Coronary artery (tissue), 2 donors: ENCODE data around the gene YKT6.

Experiments used
- DNase-seq: peaks from one replicate; pipeline ENCODE4 v3.0.0-alpha.2; 2017; ENCODE audit warnings: low spot score
- H3K27ac ChIP-seq, 2 donors: fragments of 200-600 bp; sonication (generic); one replicate each; pipeline ENCODE4 v1.5.1; 2016 to 2019
- H3K4me3 ChIP-seq: fragments of 200-600 bp; sonication (generic); 2 replicates; pipeline ENCODE4 v1.5.1; 2016; ENCODE audit warnings: mild to moderate bottlenecking, moderate library complexity
- TF ChIP-seq, protein P1 (sequence below): fragments of 200-600 bp; sonication (generic); IDR thresholded peaks from one replicate; pipeline ENCODE4 v1.5.1; 2019; ENCODE audit warnings: antibody characterized with exemption

The YKT6 gene

DNA sequence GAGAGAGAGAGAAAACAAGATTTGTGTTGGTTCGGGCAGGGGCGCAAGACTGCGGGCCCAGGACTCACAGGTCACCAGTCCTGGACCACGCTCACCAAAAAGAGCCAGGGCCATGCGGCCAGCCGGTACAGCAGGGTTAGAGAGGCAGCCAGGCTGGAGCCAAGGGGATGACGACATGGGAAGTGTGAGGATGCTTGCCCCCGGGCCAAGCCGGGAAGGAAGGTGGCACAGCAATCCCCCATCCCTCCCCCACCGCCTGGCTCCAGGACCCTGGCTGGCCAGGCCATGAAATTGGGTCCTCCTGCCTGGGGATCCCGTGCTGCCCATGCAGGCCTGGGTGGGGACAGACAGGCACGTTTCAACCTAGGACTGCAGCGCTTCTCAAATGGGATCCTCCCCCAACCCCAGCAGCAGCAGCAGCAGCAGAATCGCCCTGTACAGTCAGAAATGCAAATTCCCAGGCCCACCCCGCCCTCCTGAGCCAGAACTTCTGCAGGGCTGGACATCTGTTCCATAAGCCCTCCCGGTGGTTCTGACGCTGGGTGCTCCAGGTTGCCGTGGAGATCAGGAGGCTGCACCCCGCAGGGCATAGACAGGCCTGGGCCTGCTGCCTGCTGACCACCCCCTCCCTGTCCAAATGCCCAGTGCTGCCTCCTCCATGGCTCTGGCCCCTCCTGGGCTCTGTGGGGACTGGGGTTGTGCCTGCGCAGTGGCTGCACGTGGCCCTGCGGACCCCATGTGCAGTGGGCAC, 35.0 kb downstream of the YKT6 start:
- H3K27ac ChIP-seq, result no peak overlapping the region
- H3K4me3 ChIP-seq, result no peak overlapping the region
- TF ChIP-seq, protein P1, sequence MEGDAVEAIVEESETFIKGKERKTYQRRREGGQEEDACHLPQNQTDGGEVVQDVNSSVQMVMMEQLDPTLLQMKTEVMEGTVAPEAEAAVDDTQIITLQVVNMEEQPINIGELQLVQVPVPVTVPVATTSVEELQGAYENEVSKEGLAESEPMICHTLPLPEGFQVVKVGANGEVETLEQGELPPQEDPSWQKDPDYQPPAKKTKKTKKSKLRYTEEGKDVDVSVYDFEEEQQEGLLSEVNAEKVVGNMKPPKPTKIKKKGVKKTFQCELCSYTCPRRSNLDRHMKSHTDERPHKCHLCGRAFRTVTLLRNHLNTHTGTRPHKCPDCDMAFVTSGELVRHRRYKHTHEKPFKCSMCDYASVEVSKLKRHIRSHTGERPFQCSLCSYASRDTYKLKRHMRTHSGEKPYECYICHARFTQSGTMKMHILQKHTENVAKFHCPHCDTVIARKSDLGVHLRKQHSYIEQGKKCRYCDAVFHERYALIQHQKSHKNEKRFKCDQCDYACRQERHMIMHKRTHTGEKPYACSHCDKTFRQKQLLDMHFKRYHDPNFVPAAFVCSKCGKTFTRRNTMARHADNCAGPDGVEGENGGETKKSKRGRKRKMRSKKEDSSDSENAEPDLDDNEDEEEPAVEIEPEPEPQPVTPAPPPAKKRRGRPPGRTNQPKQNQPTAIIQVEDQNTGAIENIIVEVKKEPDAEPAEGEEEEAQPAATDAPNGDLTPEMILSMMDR, result no peak
- no peak for DNase-seq

DNA sequence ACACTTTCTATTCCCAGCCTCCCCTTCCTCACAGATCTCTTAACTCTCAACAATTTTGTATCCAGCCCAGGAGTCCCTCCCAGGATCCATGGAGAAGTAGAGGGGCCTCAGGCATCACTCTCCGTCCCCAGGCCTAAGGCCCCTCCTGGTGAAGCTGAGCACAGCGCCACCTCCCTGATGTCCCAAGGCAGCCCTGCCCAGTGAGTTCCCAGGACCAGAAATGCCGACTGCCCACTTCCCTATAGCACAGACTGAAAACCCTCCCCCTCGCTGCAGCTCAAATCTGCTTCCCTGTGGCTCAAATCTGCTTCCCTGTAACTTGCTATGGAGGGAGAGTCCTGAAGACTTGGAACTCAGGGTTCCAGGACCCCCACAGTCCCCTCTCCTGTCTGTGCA, 35.6 kb downstream of the YKT6 start:
- TF ChIP-seq, protein P1, result no peak
- no peak overlapping the region for H3K27ac ChIP-seq
- H3K4me3 ChIP-seq, result no peak overlapping the region
- no peak for DNase-seq

DNA sequence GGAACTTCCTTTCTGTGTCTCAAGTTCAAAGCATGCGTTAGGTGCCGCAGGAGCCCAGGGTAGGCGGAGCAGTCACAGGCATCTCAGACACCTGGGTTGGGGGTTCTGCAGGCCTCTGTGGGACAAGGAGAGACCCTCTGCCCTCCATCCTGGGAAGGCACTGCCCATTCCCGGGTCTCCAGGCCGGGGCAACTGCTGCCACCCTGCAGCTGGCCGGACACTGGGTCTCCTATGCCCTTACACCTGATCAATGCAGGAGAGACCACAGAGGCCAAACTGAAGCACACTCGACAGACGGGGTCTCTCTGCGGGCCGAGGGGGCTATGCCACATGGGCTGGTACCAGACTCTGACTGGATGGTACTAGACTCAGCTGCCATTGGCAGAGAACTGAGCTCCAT, 36.9 kb downstream of the YKT6 start:
- no peak overlapping the region for H3K27ac ChIP-seq
- no peak overlapping the region for H3K4me3 ChIP-seq
- TF ChIP-seq, protein P1, result no peak
- no peak for DNase-seq

DNA sequence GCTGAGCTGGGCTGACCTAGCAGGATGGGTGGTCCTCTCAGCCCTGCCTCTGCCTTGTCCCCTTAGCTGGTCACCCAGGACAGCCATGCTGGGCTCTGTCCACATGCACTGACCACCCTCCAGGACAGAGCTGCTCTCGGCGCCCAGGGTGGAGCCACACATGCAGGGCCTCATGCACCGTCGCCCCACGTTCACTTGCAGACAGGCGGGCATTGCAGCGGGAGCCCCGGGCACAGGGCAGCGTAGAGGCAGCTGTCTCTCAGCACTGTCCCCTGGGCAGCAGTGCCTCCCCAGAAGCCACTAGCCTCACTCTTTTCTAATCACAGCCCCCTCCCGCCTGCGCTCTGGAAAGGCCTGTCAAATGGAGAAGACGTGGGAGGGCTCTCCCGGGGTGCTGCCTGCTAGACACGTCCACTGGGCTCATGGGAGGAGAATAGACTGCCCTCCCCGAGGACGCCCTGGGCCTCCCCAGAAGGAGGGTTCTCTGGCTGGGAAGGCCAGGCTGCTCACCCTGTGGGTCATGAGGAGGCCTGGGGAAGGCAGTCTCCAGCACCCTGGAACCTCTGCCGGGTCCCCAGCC, 37.4 kb downstream of the YKT6 start:
- no peak for DNase-seq
- TF ChIP-seq, protein P1, result no peak
- H3K27ac ChIP-seq, result no peak overlapping the region
- no peak overlapping the region for H3K4me3 ChIP-seq

DNA sequence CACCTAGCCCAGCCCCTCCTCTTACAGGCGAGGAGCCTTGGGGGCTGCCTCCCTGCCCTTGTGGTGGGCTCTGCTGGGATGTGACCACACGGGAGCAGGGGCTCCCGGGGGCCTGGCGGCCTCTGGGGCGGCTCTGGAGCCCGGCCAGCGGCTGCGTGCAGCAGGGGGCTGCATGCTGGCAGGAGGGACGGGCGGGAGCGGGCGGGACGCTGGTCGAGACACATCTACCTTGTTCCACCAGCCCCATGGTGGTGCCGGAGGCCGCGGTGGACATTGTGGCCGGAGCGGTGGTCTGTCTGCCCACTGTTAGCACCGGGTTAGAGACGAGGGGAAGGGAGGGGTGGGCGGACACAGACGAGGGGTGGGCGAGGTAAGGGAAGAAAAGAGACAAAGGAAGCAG, 38.6 kb downstream of the YKT6 start:
- TF ChIP-seq, protein P1, result no peak
- H3K4me3 ChIP-seq, result no peak overlapping the region
- no peak overlapping the region for H3K27ac ChIP-seq
- DNase-seq, result no peak

DNA sequence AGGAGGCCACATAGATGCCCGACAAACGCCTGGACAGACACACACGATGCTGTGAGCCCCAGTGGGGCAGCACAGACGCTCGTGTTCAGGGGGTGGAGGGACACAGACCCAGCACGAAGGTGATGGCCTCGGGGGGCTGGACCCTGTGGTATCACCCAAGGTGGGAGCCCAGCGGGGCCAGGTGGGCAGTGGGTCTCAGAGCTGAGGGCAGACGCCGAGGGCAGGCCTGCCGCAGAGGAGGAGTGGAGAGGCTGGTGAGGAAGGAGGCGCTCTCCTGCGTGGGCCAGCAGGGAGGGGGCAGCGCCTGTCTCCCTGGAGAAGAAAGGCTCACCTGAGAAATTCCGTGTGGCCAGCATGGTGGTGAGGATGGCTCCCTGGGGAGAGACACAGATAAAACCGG, 39.6 kb downstream of the YKT6 start:
- TF ChIP-seq, protein P1, result no peak

DNA sequence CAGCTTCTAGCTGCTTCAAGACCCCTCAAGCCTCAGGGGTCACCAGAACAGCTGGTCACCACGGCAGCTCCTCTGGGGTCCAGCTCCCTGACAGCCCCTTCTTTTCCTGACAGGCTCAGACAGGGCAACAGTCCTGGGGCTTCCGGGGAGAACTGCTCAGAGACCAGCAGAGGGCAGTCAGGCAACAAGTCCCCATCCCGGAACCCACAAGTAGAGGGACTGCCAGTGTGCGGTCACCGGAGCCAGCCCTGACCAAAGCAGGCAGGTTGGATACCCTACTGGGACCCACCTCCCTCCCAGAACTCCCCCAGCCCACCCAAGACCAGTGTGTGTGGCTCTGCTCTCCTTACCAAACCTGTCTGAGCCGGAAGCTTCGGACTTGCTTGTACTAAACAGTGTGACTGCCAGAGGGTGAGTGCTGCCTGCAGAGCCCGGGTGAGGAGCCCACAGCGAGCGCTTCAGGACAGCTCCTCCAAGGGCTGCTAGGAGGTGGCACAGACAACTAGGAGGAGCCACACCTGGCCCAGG, 40.3 kb downstream of the YKT6 start:
- TF ChIP-seq, protein P1, result peak; percentile 71
- Histone ChIP-seq H3K27ac (no peak overlapping the region), H3K4me3 (peak overlapping the region; percentile 51)
- peak; percentile 85 for DNase-seq

More for the DNA sequence above, 39.6 kb downstream of the YKT6 start:
- Histone ChIP-seq H3K27ac (no peak overlapping the region), H3K4me3 (no peak overlapping the region)
- DNase-seq, result no peak
